Bronchial smooth muscle cell (primary cell): Measurements from ENCODE around the gene PDLIM7. TPM values are rescaled to one million over a fixed set of nuclear protein-coding genes. Genes with fewer than 3 reads are reported as not detected.

Source experiments
- total RNA-seq: library from RNA; depleted of rRNA; stranded (reverse); fragments of >200 nt; gene quantifications from 2 replicates; pipeline ENCODE4 v1.2.1, GENCODE V29; 2014

Gene PDLIM7
- total RNA-seq, result 45.0 and 63.5 TPM in 2 replicates

GRCh38 chr5:177497292-177498012, at the start of gene PDLIM7:
PDLIM7 (minus strand) TSS chr5:177497604; CDS start chr5:177496512, 1,092 bp downstream.

GRCh38 chr5:177516601-177517568, 19.5 kb upstream of the PDLIM7 start, which contains the start of gene DDX41:
DDX41 (minus strand) TSS chr5:177516961; CDS start chr5:177516945, 16 bp downstream.

GRCh38 chr5:177509381-177509951, 12.1 kb upstream of the PDLIM7 start, which contains the start of gene DOK3:
DOK3 (minus strand) TSS chr5:177509826; CDS start chr5:177509540, 286 bp downstream.

GRCh38 chr5:177473443-177474001, 23.9 kb downstream of the PDLIM7 start, which contains the start of gene DBN1:
DBN1 (minus strand) TSS chr5:177473634; CDS start chr5:177473521, 113 bp downstream.

GRCh38 chr5:177446200-177447065, 51.0 kb downstream of the PDLIM7 start, which contains the start of gene PRR7:
PRR7 (plus strand) TSS chr5:177446814; CDS start chr5:177455068, 8,254 bp downstream.

Other genes with a start within 250 kb of the PDLIM7 start
- gene RAB24, start 193.9 kb downstream of the PDLIM7 start, total RNA-seq, result 30.1 and 33.1 TPM in 2 replicates
- gene PRELID1, start 193.8 kb downstream of the PDLIM7 start, total RNA-seq, result 50.7 and 79.8 TPM in 2 replicates
- gene MXD3, start 185.7 kb downstream of the PDLIM7 start, total RNA-seq, result 0.94 and 3.2 TPM in 2 replicates
- 482 and 604 TPM in 2 replicates for gene LMAN2, start 145.9 kb downstream of the PDLIM7 start, total RNA-seq
- gene RGS14, start 139.7 kb downstream of the PDLIM7 start, total RNA-seq, result 3.4 and 6.3 TPM in 2 replicates
- under 0.01 TPM in 1 of 2 replicates, not detected in the other for gene SLC34A1, start 113.2 kb downstream of the PDLIM7 start, total RNA-seq
- gene PFN3, start 96.9 kb downstream of the PDLIM7 start, total RNA-seq, result not detected in 2 replicates
- gene F12, start 88.0 kb downstream of the PDLIM7 start, total RNA-seq, result 0.34 and 0.63 TPM in 2 replicates
- gene GRK6, start 70.9 kb downstream of the PDLIM7 start, total RNA-seq, result 13.6 and 15.5 TPM in 2 replicates
- gene PRR7, start 50.8 kb downstream of the PDLIM7 start, total RNA-seq, result 1.4 and 1.6 TPM in 2 replicates
- gene DBN1, start 24.0 kb downstream of the PDLIM7 start, total RNA-seq, result 156 and 251 TPM in 2 replicates
- gene DOK3, start 12.2 kb upstream of the PDLIM7 start, total RNA-seq, result 1.1 TPM in 2 replicates
- gene DDX41, start 19.4 kb upstream of the PDLIM7 start, total RNA-seq, result 99.5 and 158 TPM in 2 replicates
- 18.0 and 18.6 TPM in 2 replicates for gene FAM193B, start 57.0 kb upstream of the PDLIM7 start, total RNA-seq
- 106 and 152 TPM in 2 replicates for gene TMED9, start 94.6 kb upstream of the PDLIM7 start, total RNA-seq
- gene B4GALT7, start 102.5 kb upstream of the PDLIM7 start, total RNA-seq, result 25.2 and 30.6 TPM in 2 replicates